ENCODE measurements around the gene HHAT. TPM values are rescaled to one million over a fixed set of nuclear protein-coding genes. Genes with fewer than 3 reads are reported as not detected.

The HHAT gene
- polyA plus RNA-seq = 1 to 10 TPM in 2 of 4 donors, under 1 TPM in 2; 0.27 to 4.0 (median 1.4) TPM
- long read RNA-seq, donor 1 = 0 reads
- long read RNA-seq, donor 2 = 0 reads
- long read RNA-seq, donor 3 = 0 reads
- long read RNA-seq, donor 4 = 0 reads
- long read RNA-seq, donor 5 = 0 reads
- long read RNA-seq, donor 6 = 0 reads
- long read RNA-seq, donor 7 = 0 reads
- long read RNA-seq, donor 8 = 0 reads
- long read RNA-seq, donor 9 = 0 reads
- long read RNA-seq, donor 10 = 0 reads

GRCh38 chr1:210328746-210329503, at the start of gene HHAT:
HHAT (plus strand) TSS chr1:210328902; CDS start chr1:210348976, 20,074 bp downstream.
- DNase-seq = peak; percentile 85 to 88
- Histone ChIP-seq H3K4me3 (ENCODE audit: low read depth in 1 of 3, low read length in 3 of 3) (peak within 1 kb of the TSS; percentile 65 to 87 (median 79)), H3K27me3 (ENCODE audit: control insufficient read depth in 3 of 3, insufficient read depth in 3 of 3, low read length in 3 of 3) (no peaks in the 10 kb centered on the region), H3K9me3 (ENCODE audit: control insufficient read depth in 2 of 2, insufficient read depth in 1 of 2, low read depth in 1 of 2, low read length in 1 of 2) (peaks cover 0 to 4% of the 10 kb centered on the region in 2 donors), H3K27ac (ENCODE audit: low read depth in 1 of 3, low read length in 2 of 3) (peak within 1 kb of the TSS; percentile 82 to 93 (median 90)), H3K36me3 (ENCODE audit: control insufficient read depth in 3 of 3, insufficient read depth in 2 of 3, low read depth in 1 of 3, low read length in 3 of 3) (no peaks in the 10 kb centered on the region), H3K4me1 (ENCODE audit: control insufficient read depth in 3 of 3, insufficient read depth in 2 of 3, low read depth in 1 of 3, low read length in 2 of 3) (peaks cover 0 to 10% (median 0%) of the 10 kb centered on the region in 3 donors)
- WGBS, 3 donors = 0% methylated on average over 54 to 89 of the region's 89 CpGs
- no peak for FAIRE-seq

GRCh38 chr1:210280221-210280620, 48.5 kb upstream of the HHAT start:
- DNase-seq = no peak
- H3K4me3 ChIP-seq (ENCODE audit: low read depth in 1 of 3, low read length in 3 of 3) = no peak overlapping the region
- no peaks in the 10 kb centered on the region for H3K27me3 ChIP-seq (ENCODE audit: control insufficient read depth in 3 of 3, insufficient read depth in 3 of 3, low read length in 3 of 3)
- WGBS, 3 donors = 72 to 76% (median 74%) methylated on average over 5 of the region's 5 CpGs
- FAIRE-seq = no peak
- H3K9me3 ChIP-seq (ENCODE audit: control insufficient read depth in 2 of 2, insufficient read depth in 1 of 2, low read depth in 1 of 2, low read length in 1 of 2) = peaks cover 0 to 23% of the 10 kb centered on the region in 2 donors
- no peaks in the 10 kb centered on the region for H3K4me1 ChIP-seq (ENCODE audit: control insufficient read depth in 3 of 3, insufficient read depth in 2 of 3, low read depth in 1 of 3, low read length in 2 of 3)
- H3K36me3 ChIP-seq (ENCODE audit: control insufficient read depth in 3 of 3, insufficient read depth in 2 of 3, low read depth in 1 of 3, low read length in 3 of 3) = no peaks in the 10 kb centered on the region
- no peak overlapping the region for H3K27ac ChIP-seq (ENCODE audit: low read depth in 1 of 3, low read length in 2 of 3)

DNA sequence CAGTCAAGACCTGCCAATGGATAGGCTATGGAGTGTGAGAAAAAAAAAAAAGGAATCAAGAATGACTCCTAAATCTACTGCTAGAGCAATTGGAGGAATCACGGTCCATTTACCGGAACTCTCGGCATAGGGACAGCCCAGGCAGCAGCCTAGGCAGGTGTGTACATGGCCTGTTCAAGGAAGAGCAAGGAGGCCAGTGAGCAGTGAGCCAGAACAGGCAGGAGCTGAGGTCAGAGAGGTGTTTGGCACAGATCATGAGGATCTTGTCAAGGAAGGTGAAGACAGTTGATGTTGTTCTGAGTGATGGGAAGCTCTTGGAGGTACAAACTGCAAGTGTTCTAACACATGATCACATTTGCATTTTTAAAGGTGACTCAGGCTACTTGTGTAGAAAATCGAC, 40.6 kb upstream of the HHAT start:
- FAIRE-seq (no peak), DNase-seq (no peak)
- peaks cover 0 to 25% (median 0%) of the 10 kb centered on the region in 3 donors for H3K27me3 ChIP-seq (ENCODE audit: control insufficient read depth in 3 of 3, insufficient read depth in 3 of 3, low read length in 3 of 3)
- no peaks in the 10 kb centered on the region for H3K9me3 ChIP-seq (ENCODE audit: control insufficient read depth in 2 of 2, insufficient read depth in 1 of 2, low read depth in 1 of 2, low read length in 1 of 2)
- no peaks in the 10 kb centered on the region for H3K36me3 ChIP-seq (ENCODE audit: control insufficient read depth in 3 of 3, insufficient read depth in 2 of 3, low read depth in 1 of 3, low read length in 3 of 3)
- H3K27ac ChIP-seq (ENCODE audit: low read depth in 1 of 3, low read length in 2 of 3) = no peak overlapping the region
- peaks cover 0 to 7% (median 3%) of the 10 kb centered on the region in 3 donors for H3K4me1 ChIP-seq (ENCODE audit: control insufficient read depth in 3 of 3, insufficient read depth in 2 of 3, low read depth in 1 of 3, low read length in 2 of 3)
- H3K4me3 ChIP-seq (ENCODE audit: low read depth in 1 of 3, low read length in 3 of 3) = no peak overlapping the region
- WGBS, 3 donors = 89 to 95% (median 93%) methylated on average over 4 of the region's 4 CpGs

DNA sequence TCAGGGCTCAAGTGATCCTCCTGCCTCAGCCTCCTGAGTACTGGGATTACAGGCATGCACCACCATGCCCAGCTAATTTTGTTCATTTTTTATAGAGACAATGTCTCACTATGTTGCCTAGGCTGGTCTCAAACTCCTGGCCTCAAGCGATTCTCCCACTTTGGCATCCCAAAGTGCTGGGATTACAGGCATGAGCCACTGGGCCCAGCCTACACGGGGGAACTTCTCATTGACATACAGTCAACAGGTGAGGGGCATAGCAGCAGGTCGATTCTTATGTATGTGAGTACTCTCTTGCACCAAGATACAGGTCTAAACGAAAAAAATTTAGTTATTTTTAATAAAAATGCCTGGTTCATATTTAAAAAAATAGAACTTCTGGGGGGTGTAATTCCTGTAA, 39.5 kb upstream of the HHAT start:
- Histone ChIP-seq H3K4me1 (ENCODE audit: control insufficient read depth in 3 of 3, insufficient read depth in 2 of 3, low read depth in 1 of 3, low read length in 2 of 3) (peaks cover 0 to 7% (median 3%) of the 10 kb centered on the region in 3 donors), H3K36me3 (ENCODE audit: control insufficient read depth in 3 of 3, insufficient read depth in 2 of 3, low read depth in 1 of 3, low read length in 3 of 3) (no peaks in the 10 kb centered on the region), H3K9me3 (ENCODE audit: control insufficient read depth in 2 of 2, insufficient read depth in 1 of 2, low read depth in 1 of 2, low read length in 1 of 2) (no peaks in the 10 kb centered on the region), H3K4me3 (ENCODE audit: low read depth in 1 of 3, low read length in 3 of 3) (no peak overlapping the region), H3K27ac (ENCODE audit: low read depth in 1 of 3, low read length in 2 of 3) (no peak overlapping the region), H3K27me3 (ENCODE audit: control insufficient read depth in 3 of 3, insufficient read depth in 3 of 3, low read length in 3 of 3) (peaks cover 0 to 27% (median 0%) of the 10 kb centered on the region in 3 donors)
- WGBS, 3 donors = 65 to 77% (median 69%) methylated on average over 4 of the region's 4 CpGs
- no peak for FAIRE-seq
- no peak for DNase-seq

DNA sequence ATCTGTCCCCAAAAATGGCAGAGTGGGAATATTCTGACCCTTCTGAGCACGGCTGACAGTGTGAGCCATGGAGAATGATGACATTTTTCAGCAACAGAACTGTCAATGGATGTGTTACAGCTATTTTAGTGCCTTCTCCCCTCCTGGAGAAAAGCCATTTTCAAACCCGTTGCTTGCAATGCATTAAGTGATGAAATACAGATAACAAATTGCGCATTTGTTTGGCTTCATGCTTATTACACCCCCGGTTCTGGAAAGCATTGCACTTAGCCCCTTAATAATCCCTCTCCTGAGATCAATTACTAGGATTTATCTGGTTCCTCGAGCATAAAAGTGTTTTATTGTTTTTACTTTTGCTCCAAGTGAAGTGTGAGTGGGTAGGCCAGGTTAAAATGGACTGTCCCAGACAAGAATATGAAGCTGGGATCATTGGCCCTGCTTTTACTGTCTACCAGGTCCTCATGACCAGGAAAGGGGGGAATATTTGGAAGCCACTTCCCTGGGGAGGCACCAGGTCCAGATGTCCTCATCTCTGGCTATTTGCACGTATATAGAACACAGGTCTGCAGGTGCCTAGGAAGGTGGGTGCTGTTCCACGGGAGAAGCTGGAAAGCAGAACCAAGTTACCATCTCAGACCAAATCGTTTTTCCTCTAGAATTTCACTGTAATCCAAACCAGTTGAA, 37.5 kb upstream of the HHAT start:
- FAIRE-seq = no peak
- DNase-seq = no peak
- peaks cover 0 to 27% (median 0%) of the 10 kb centered on the region in 3 donors for H3K27me3 ChIP-seq (ENCODE audit: control insufficient read depth in 3 of 3, insufficient read depth in 3 of 3, low read length in 3 of 3)
- H3K4me3 ChIP-seq (ENCODE audit: low read depth in 1 of 3, low read length in 3 of 3) = no peak overlapping the region
- 33 to 49% (median 46%) methylated on average over 8 of the region's 8 CpGs for WGBS, 3 donors
- H3K4me1 ChIP-seq (ENCODE audit: control insufficient read depth in 3 of 3, insufficient read depth in 2 of 3, low read depth in 1 of 3, low read length in 2 of 3) = peaks cover 0 to 11% (median 3%) of the 10 kb centered on the region in 3 donors
- no peaks in the 10 kb centered on the region for H3K36me3 ChIP-seq (ENCODE audit: control insufficient read depth in 3 of 3, insufficient read depth in 2 of 3, low read depth in 1 of 3, low read length in 3 of 3)
- no peaks in the 10 kb centered on the region for H3K9me3 ChIP-seq (ENCODE audit: control insufficient read depth in 2 of 2, insufficient read depth in 1 of 2, low read depth in 1 of 2, low read length in 1 of 2)
- H3K27ac ChIP-seq (ENCODE audit: low read depth in 1 of 3, low read length in 2 of 3) = peak overlapping the region in 1 of 3 donors; percentile 30

DNA sequence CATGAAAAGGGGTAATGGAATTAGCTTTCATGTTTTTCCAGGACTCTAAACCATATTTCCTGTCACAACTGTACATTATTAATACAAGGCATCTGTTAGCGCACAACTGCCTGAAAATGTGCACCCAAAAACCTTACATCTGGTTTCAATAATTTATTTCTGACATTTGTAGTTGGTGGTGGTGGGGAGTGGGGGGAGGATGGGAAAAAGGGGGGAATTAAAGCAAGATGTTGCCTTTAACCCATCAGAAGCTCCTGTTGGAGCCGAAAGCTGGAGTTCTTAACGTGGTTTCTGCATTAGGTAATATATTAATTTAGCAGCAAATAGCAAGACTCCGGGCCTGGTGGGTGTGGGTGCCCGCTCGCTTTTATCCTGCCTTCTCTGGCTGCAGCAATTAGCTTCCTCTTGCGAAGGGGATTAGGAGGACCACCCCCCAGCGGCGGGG, 36.9 kb upstream of the HHAT start:
- H3K4me1 ChIP-seq (ENCODE audit: control insufficient read depth in 3 of 3, insufficient read depth in 2 of 3, low read depth in 1 of 3, low read length in 2 of 3) = peaks cover 0 to 11% (median 3%) of the 10 kb centered on the region in 3 donors
- peaks cover 0 to 27% (median 0%) of the 10 kb centered on the region in 3 donors for H3K27me3 ChIP-seq (ENCODE audit: control insufficient read depth in 3 of 3, insufficient read depth in 3 of 3, low read length in 3 of 3)
- 15 to 31% (median 20%) methylated on average over 9 of the region's 9 CpGs for WGBS, 3 donors
- H3K36me3 ChIP-seq (ENCODE audit: control insufficient read depth in 3 of 3, insufficient read depth in 2 of 3, low read depth in 1 of 3, low read length in 3 of 3) = no peaks in the 10 kb centered on the region
- H3K9me3 ChIP-seq (ENCODE audit: control insufficient read depth in 2 of 2, insufficient read depth in 1 of 2, low read depth in 1 of 2, low read length in 1 of 2) = no peaks in the 10 kb centered on the region
- H3K27ac ChIP-seq (ENCODE audit: low read depth in 1 of 3, low read length in 2 of 3) = peak overlapping the region in 1 of 3 donors; percentile 56
- H3K4me3 ChIP-seq (ENCODE audit: low read depth in 1 of 3, low read length in 3 of 3) = peak overlapping the region in 2 of 3 donors; percentile 40 to 43
- DNase-seq = no peak
- no peak for FAIRE-seq

- DNase-seq (peak; percentile 55 to 58), FAIRE-seq (no peak)
- peak overlapping the region in 2 of 3 donors; percentile 41 to 56 for H3K27ac ChIP-seq (ENCODE audit: low read depth in 1 of 3, low read length in 2 of 3)
- H3K4me3 ChIP-seq (ENCODE audit: low read depth in 1 of 3, low read length in 3 of 3) = peak overlapping the region in 2 of 3 donors; percentile 40 to 43
- WGBS, 3 donors = 1 to 3% (median 2%) methylated on average over 42 to 56 of the region's 56 CpGs
- H3K9me3 ChIP-seq (ENCODE audit: control insufficient read depth in 2 of 2, insufficient read depth in 1 of 2, low read depth in 1 of 2, low read length in 1 of 2) = no peaks in the 10 kb centered on the region
- H3K27me3 ChIP-seq (ENCODE audit: control insufficient read depth in 3 of 3, insufficient read depth in 3 of 3, low read length in 3 of 3) = peaks cover 0 to 27% (median 0%) of the 10 kb centered on the region in 3 donors
- H3K4me1 ChIP-seq (ENCODE audit: control insufficient read depth in 3 of 3, insufficient read depth in 2 of 3, low read depth in 1 of 3, low read length in 2 of 3) = peaks cover 0 to 11% (median 3%) of the 10 kb centered on the region in 3 donors
- H3K36me3 ChIP-seq (ENCODE audit: control insufficient read depth in 3 of 3, insufficient read depth in 2 of 3, low read depth in 1 of 3, low read length in 3 of 3) = no peaks in the 10 kb centered on the region
These were observed 36.4 kb upstream of the HHAT start for GRCh38 chr1:210292231-210292871.

- peaks cover 0 to 27% (median 0%) of the 10 kb centered on the region in 3 donors for H3K27me3 ChIP-seq (ENCODE audit: control insufficient read depth in 3 of 3, insufficient read depth in 3 of 3, low read length in 3 of 3)
- peak overlapping the region in 2 of 3 donors; percentile 41 to 56 for H3K27ac ChIP-seq (ENCODE audit: low read depth in 1 of 3, low read length in 2 of 3)
- H3K36me3 ChIP-seq (ENCODE audit: control insufficient read depth in 3 of 3, insufficient read depth in 2 of 3, low read depth in 1 of 3, low read length in 3 of 3) = no peaks in the 10 kb centered on the region
- H3K9me3 ChIP-seq (ENCODE audit: control insufficient read depth in 2 of 2, insufficient read depth in 1 of 2, low read depth in 1 of 2, low read length in 1 of 2) = no peaks in the 10 kb centered on the region
- DNase-seq = peak in 1 of 2 donors; percentile 11
- no peak overlapping the region for H3K4me3 ChIP-seq (ENCODE audit: low read depth in 1 of 3, low read length in 3 of 3)
- peaks cover 0 to 11% (median 3%) of the 10 kb centered on the region in 3 donors for H3K4me1 ChIP-seq (ENCODE audit: control insufficient read depth in 3 of 3, insufficient read depth in 2 of 3, low read depth in 1 of 3, low read length in 2 of 3)
- FAIRE-seq = no peak
- WGBS, 3 donors = 50 to 86% (median 77%) methylated on average over 7 of the region's 7 CpGs
These were observed 35.5 kb upstream of the HHAT start for GRCh38 chr1:210293171-210293607.

Data from small intestine (tissue), 16 donors.